Stimulated activated CD8-positive, alpha-beta memory T cell treated with anti-CD3 and anti-CD28 coated beads, Interleukin-12 subunit alpha, Interleukin-12 subunit beta, amount 100 ng/mL, for 4 hours (primary cell): ENCODE data around the gene SLC25A46.
"Not testable (repeated sequence)": the region's sequence is repeated elsewhere in the genome, so short reads cannot be mapped to it uniquely, and the experiment has no call there.

Source experiments
- DNase-seq: peaks from one replicate; pipeline ENCODE4 v3.0.0-alpha.2; 2020; ENCODE audit warnings: low read depth

The SLC25A46 gene

GRCh38 chr5:110738812-110739651, at the start of gene SLC25A46:
SLC25A46 (plus strand) TSS chr5:110739007; CDS start chr5:110739120, 113 bp downstream.
- DNase-seq, result peak; percentile 76

- not testable (repeated sequence) for DNase-seq
Observed at GRCh38 chr5:110690587-110690986, 48.2 kb upstream of the SLC25A46 start.

DNA sequence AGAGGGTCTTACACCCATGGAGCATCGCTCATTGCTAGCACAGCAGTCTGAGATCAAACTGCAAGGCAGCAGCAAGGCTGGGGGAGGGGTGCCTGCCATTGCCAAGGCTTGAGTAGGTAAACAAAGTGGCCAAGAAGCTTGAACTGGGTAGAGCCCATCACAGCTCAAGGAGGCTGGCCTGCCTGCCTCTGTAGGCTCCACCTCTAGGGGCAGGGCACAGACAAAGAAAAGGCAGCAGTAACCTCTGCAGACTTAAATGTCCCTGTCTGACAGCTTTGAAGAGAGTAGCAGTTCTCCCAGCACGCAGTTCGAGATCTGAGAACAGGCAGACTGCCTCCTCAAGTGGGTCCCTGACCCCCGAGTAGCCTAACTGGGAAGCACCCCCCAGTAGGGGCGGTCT, 46.1 kb upstream of the SLC25A46 start:
- DNase-seq, result not testable (repeated sequence)

GRCh38 chr5:110702300-110702699, 36.5 kb upstream of the SLC25A46 start:
- DNase-seq, result no peak

GRCh38 chr5:110702704-110703103, 36.1 kb upstream of the SLC25A46 start:
- no peak for DNase-seq

GRCh38 chr5:110703481-110703880, 35.3 kb upstream of the SLC25A46 start:
- no peak for DNase-seq

DNA sequence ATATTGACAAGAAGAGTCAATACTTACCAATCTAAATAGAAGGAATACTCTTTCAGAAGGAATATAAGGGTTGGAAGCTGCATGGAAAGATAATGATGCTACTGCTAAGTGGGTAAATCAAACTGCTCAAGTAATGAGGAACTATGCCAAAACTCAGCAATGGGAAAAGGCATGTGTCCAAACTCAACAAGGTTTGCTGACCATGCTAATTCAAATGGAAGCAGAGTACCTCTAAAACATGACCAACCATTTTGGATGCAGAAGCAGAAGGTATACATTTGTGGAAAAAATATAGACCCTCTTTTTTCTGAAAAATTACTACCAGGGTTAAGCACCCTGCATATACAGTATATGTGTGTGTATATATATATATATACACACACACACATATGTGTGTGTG, 33.5 kb upstream of the SLC25A46 start:
- no peak for DNase-seq

DNA sequence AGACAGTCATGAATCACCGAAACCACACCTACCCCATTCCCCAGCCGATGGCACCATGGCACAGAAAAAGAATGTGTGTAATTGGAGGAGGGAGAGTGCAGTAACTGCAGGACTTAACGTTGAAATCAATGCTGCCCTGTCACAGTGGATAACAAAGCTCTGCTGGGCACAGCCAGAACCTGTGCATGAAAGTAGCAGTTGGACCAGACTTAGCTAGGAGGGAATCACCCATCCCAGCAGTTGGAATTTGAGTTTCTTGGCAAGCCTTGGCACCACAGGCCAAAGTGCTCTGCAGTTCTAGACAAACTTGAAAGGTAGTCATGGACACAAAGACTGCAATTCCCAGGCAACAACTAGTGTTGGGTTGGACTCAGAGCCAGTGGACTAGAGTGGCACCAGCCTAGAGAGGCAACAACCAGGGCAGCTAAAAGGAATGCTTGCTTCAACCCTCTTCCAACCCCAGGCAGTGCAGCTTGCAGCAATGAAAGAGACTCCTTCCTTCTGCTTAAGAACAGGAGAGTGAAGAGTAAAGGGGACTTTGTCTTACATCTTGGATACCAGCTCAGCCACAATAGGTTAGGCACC, 31.5 kb upstream of the SLC25A46 start:
- no peak for DNase-seq

GRCh38 chr5:110716247-110717245, 22.3 kb upstream of the SLC25A46 start:
- DNase-seq, result no peak

DNA sequence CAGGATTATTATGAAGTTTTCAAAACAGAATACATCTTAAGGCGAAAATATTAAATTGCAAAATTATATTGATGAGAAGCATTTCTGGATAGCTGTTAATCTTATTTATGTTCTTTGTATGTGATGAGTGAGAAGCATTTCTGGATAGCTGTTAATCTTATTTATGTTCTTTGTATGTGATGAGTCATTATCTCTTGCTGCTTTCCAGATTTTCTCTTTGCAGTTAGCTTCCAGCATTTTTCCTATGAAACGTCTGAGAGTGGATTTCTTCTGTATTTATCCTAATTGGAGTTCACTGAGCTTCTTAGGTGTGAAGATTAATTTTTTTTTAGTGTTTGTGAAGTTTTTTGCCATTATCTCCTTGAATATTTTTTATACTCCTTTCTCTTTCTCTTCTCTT, 20.5 kb upstream of the SLC25A46 start:
- DNase-seq, result no peak

- peak; percentile 48 for DNase-seq
Observed at GRCh38 chr5:110726249-110727024, 12.4 kb upstream of the SLC25A46 start, which contains the start of gene TMEM232. TMEM232 (minus strand) TSS chr5:110726671; CDS start chr5:110667352, 59,319 bp downstream.

- no peak for DNase-seq
Observed at GRCh38 chr5:110727025-110727314, 11.8 kb upstream of the SLC25A46 start.

GRCh38 chr5:110731499-110731898, 7.3 kb upstream of the SLC25A46 start:
- not testable (repeated sequence) for DNase-seq

DNA sequence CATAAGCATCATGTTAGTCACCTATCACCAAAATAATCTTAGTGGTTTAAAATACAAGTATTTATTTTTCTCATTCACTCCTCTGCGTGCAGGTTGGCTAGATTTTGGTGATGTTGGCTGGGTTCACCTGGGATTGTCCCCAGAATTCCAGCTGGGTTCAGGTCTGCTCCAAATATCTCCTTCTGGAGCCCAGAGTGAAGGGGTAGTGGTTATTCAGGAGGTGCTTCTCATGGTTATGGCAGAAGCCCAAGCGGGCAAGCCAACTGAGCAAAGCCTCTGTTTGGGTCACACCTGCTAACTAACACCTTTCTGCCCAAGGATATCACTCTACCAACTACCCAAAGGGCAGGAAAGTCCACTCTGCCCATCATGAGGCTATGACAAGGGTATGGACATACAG, 4.7 kb upstream of the SLC25A46 start:
- DNase-seq, result no peak

DNA sequence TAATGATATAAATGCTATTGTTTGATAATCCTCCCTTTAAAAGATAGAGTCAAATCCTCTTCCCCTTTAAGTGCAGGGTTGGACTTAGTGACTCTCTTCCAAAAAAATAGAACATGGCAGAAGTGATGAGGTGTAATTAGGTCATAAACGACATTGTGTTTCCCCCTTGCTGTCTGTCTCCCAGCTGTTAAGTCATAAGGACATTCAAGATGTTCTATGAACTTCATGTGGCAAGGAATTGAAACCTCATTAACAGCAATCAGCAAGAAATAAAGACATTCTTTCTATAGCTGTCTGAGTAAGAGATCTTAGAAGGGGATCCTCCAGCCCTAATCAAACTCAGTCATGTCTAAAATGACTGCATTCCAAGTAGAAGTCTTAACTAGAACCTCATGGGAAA, 3.3 kb upstream of the SLC25A46 start:
- no peak for DNase-seq

DNA sequence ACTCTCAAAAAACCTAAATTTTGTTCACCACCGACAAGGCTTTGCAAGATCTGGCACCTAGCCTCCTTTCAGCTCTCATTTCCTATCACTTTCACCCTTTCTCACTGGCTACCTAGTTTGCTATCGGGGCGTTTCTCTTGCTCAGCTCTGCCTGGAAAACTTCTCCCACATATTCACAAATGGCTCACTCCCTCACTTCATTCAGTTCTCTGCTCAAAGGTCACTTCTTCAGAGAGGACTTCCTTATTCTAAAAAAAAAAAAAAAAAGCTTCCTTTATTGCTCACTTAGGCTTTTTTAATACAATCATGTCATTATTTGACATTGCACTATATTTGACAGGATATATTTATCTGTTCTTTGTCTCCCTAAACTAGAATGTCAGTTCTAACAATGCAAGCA, 2.1 kb upstream of the SLC25A46 start:
- no peak for DNase-seq

- DNase-seq, result no peak
Observed at GRCh38 chr5:110738503-110738811, 350 bp upstream of the SLC25A46 start.

DNA sequence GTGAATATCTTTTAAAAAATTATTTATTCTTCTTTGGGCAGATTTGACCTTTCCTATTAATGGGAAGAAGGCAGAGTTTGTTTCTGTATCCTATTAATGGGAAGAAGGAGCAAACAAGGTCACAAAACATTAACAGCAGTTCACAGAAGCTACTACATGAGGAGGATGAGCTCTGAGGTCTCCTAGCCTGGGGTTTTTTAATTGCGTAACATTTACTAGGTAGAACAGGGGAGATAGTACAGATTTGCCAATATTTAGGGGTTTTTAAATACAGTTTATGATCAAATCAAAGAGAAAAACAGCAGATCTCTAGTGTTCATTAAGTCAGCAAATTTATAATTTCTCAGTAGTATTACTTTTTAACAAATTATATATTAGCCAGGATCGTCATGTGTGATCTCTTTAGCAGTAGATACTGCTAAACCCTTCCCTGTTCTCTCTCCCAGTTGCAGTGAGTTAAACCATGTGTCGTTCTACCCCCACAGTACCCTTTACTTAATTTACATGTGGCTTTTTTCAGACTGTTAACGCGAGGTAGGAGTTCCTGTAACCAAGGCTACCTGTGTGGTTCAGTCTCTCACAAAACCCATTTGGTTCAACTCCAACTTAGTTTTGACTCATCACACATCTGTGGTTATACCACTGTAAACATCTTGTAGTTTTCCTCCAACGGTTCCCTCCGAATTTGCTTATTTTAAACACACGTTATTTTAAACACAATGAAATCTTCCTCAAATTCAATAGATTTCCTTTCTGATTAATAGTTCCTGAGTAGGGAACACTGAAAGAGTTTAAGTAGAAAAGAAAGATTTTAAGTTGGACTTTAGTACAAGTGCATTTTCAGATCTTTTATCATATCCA, 13.3 kb downstream of the SLC25A46 start:
- no peak for DNase-seq

- no peak for DNase-seq
Observed at GRCh38 chr5:110752953-110753352, 14.1 kb downstream of the SLC25A46 start.

GRCh38 chr5:110753600-110753999, 14.8 kb downstream of the SLC25A46 start:
- DNase-seq, result no peak

GRCh38 chr5:110754181-110754580, 15.4 kb downstream of the SLC25A46 start:
- no peak for DNase-seq
